ENCODE data around the gene GNB1L. TPM values are rescaled to one million over a fixed set of nuclear protein-coding genes. Genes with fewer than 3 reads are reported as not detected.

Gene GNB1L
- total RNA-seq, 1 experiment from 2014 or later = 10.3 TPM

DNA sequence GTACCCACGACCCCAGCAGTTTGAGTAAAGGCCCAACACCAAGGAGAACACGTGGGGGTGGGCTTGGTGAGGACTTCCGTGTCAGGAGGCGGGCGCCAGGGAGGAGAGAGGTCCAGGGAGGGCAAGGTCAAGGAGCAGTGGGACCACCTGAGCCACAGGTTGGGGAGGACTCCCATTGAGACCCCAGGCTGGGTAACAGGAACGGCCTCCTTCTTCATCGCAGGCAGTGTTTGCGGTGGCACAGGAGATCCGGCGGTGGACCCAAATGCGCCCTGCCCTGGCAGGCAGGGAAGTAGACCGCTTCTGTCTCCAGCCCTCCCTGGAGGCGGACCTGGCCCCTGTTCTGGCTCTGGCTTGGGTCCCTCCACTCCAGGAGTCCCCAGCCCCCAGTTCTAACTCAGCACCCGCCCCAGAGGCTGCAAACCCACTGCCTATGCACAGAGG lies 100.0 kb downstream of the GNB1L start:
- Histone ChIP-seq H3K27me3 (ENCODE audit: insufficient read depth, low read depth) (peaks cover 9% of the 10 kb centered on the region), H4K20me1 (ENCODE audit: insufficient read depth) (no peaks in the 10 kb centered on the region), H3K79me2 (ENCODE audit: low read depth) (no peaks in the 10 kb centered on the region), H3K4me1 (replicated peaks; ENCODE audit: insufficient read depth) (peaks cover 10% of the 10 kb centered on the region), H3K9me2 (ENCODE audit: insufficient read depth) (no peaks in the 10 kb centered on the region), H3F3A (ENCODE audit: insufficient read depth, low read depth) (no peaks in the 10 kb centered on the region; the same call in 1 of the 2 replicates), H3K36me3 (ENCODE audit: low read depth) (no peaks in the 10 kb centered on the region), H3K4me2 (no peak overlapping the region), H2AFZ (no peak overlapping the region), H3K9me3 (ENCODE audit: insufficient read depth, low read depth) (no peaks in the 10 kb centered on the region), H3K4me3 (no peak overlapping the region), H3K27ac (no peak overlapping the region)
- intact Hi-C loops (cut with micrococcal nuclease; ENCODE audit: unreplicated experiment) = no loop called here
- no TSS peak for BruUV-seq (replicated peaks)
- CTCF ChIA-PET = no interaction called here
- no peak for DNase-seq
- POLR2A ChIA-PET (ENCODE audit: unreplicated experiment) = no interaction called here
- TF ChIP-seq EZH2 (IDR thresholded peaks at IDR 0.05; ENCODE audit: low read depth) = no peak
- TF ChIP-seq, protein P1, sequence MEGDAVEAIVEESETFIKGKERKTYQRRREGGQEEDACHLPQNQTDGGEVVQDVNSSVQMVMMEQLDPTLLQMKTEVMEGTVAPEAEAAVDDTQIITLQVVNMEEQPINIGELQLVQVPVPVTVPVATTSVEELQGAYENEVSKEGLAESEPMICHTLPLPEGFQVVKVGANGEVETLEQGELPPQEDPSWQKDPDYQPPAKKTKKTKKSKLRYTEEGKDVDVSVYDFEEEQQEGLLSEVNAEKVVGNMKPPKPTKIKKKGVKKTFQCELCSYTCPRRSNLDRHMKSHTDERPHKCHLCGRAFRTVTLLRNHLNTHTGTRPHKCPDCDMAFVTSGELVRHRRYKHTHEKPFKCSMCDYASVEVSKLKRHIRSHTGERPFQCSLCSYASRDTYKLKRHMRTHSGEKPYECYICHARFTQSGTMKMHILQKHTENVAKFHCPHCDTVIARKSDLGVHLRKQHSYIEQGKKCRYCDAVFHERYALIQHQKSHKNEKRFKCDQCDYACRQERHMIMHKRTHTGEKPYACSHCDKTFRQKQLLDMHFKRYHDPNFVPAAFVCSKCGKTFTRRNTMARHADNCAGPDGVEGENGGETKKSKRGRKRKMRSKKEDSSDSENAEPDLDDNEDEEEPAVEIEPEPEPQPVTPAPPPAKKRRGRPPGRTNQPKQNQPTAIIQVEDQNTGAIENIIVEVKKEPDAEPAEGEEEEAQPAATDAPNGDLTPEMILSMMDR (conservative IDR thresholded peaks at IDR 0.05) = no peak

DNA sequence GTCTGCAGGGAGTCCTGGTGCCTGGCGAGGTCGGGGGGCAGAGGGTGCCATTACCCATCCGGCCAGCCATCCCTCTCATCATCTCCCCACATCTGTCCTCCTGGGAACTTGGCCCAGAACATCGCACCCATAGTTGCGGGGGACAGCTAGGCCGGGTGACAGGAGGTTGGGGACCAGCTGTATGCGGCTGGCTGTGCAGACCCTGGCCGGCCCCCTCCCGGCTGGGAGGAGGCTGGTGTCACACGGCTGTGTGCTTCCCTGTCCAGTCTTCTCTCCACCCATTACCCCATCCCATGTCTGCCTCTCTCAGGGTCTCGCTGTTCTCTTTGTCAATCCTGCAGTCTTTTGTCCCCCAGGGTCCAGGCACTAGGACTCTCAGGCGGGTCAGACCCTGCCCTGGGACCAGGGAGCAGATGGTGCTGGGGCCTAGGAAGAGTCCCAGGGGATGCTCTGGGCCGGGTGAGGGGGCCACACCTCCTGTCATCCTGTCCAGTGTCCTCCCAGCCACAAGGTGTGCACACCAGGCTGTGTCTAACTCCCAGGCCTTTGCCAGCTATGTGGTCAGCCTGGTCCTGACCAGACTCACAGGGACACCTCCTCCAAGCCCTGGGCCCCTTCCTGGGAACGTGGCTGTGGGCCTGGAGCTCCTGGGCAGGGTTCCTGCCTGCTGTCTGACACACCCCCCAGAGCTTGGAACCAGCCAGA lies 100.5 kb downstream of the GNB1L start:
- Histone ChIP-seq H3F3A (ENCODE audit: insufficient read depth, low read depth) (no peaks in the 10 kb centered on the region; the same call in 1 of the 2 replicates), H3K27me3 (ENCODE audit: insufficient read depth, low read depth) (0 out of 2 replicates have a peak, but pooled peaks cover 5% of the 10 kb centered on the region), H3K9me3 (ENCODE audit: insufficient read depth, low read depth) (no peaks in the 10 kb centered on the region), H4K20me1 (ENCODE audit: insufficient read depth) (no peaks in the 10 kb centered on the region), H2AFZ (no peak overlapping the region), H3K27ac (no peak overlapping the region), H3K36me3 (ENCODE audit: low read depth) (no peaks in the 10 kb centered on the region), H3K79me2 (ENCODE audit: low read depth) (no peaks in the 10 kb centered on the region), H3K4me1 (replicated peaks; ENCODE audit: insufficient read depth) (peaks cover 10% of the 10 kb centered on the region), H3K4me3 (no peak overlapping the region), H3K4me2 (no peak overlapping the region), H3K9me2 (ENCODE audit: insufficient read depth) (no peaks in the 10 kb centered on the region)
- CTCF ChIA-PET = no interaction called here
- no peak for TF ChIP-seq EZH2 (IDR thresholded peaks at IDR 0.05; ENCODE audit: low read depth)
- TF ChIP-seq, protein P1 (conservative IDR thresholded peaks at IDR 0.05) = no peak
- no peak for DNase-seq
- intact Hi-C loops (cut with micrococcal nuclease; ENCODE audit: unreplicated experiment) = no loop called here
- no TSS peak for BruUV-seq (replicated peaks)
- POLR2A ChIA-PET (ENCODE audit: unreplicated experiment) = no interaction called here

DNA sequence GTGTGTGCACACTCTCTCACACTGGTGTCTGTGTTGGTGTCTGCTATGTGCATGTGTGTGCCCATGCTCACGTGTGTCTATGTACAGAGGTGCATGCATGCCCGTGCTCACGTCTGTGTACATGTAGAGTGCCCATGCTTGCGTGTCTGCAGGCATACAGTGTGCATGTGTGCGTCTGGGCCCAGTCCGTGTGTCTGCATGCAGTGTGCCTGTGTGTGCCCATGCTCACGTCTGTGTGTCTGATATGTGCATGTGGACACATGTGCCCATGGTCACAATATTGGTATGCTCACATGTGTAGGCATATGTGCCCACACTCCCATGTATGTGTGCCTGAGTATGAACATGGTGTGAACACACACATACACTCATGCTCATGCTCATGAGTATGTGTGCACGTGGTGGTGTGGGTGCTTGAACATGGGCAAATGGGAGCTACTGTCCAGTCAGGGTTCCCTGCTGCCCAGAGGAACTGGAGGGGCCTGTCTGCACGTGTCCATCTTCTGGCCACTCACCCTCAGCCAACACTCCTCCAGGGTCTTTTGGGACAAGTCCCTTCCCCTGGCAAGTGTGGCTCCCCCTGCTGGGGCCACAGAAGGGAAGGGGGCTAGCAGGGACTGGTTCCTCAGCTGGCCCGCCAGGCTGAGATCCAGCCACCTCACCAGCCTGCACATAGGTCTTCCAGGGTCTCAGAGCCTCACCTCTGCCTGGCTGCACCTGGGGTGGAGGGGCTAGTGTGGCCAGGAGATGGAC lies 101.4 kb downstream of the GNB1L start:
- DNase-seq = no peak
- H3K4me1 ChIP-seq (replicated peaks; ENCODE audit: insufficient read depth) = peaks cover 10% of the 10 kb centered on the region
- no peaks in the 10 kb centered on the region; the same call in 1 of the 2 replicates for H3F3A ChIP-seq (ENCODE audit: insufficient read depth, low read depth)
- TF ChIP-seq EZH2 (IDR thresholded peaks at IDR 0.05; ENCODE audit: low read depth) = no peak
- TF ChIP-seq, protein P1 (conservative IDR thresholded peaks at IDR 0.05) = no peak
- no peak overlapping the region for H3K27ac ChIP-seq
- ChIA-PET CTCF (no interaction called here), POLR2A (ENCODE audit: unreplicated experiment) (no interaction called here)
- no peaks in the 10 kb centered on the region for H3K36me3 ChIP-seq (ENCODE audit: low read depth)
- H3K4me3 ChIP-seq = no peak overlapping the region
- H3K27me3 ChIP-seq (ENCODE audit: insufficient read depth, low read depth) = 0 out of 2 replicates have a peak, but pooled peaks cover 5% of the 10 kb centered on the region
- BruUV-seq (replicated peaks) = no TSS peak
- H3K79me2 ChIP-seq (ENCODE audit: low read depth) = no peaks in the 10 kb centered on the region
- intact Hi-C loops (cut with micrococcal nuclease; ENCODE audit: unreplicated experiment) = no loop called here
- no peak overlapping the region for H2AFZ ChIP-seq
- no peaks in the 10 kb centered on the region for H4K20me1 ChIP-seq (ENCODE audit: insufficient read depth)
- H3K9me2 ChIP-seq (ENCODE audit: insufficient read depth) = no peaks in the 10 kb centered on the region
- H3K9me3 ChIP-seq (ENCODE audit: insufficient read depth, low read depth) = no peaks in the 10 kb centered on the region
- H3K4me2 ChIP-seq = no peak overlapping the region
